Panc1 (cell line): Measurements from ENCODE around the gene PITX3. TPM values are rescaled to one million over a fixed set of nuclear protein-coding genes. Genes with fewer than 3 reads are reported as not detected.

Experiments
- ATAC-seq: fragments of 200-7000 bp; cut with Tn5 transposase; 2 replicates; pipeline ENCODE4 v1.9.1; 2020; ENCODE audit warnings: mild to moderate bottlenecking, moderate library complexity
- BruUV-seq: library from RNA; stranded (reverse); fragments of 400-500 nt; replicated peaks from 2 replicates; lab custom pipeline; 2021; lab: Mats Ljungman, UMichigan
- CTCF ChIA-PET: fragments of 300-600 bp; sonication (Branson Sonifier 250); formaldehyde crosslinking; loops from one replicate; lab custom pipeline; 2022; ENCODE audit warnings: antibody characterized with exemption; lab: Charles Lee
- POLR2A ChIA-PET: fragments of 300-600 bp; sonication (Branson Sonifier 250); formaldehyde crosslinking; loops from one replicate; lab custom pipeline; 2022; ENCODE audit warnings: antibody characterized with exemption; lab: Charles Lee
- DNase-seq: peaks from one replicate; pipeline ENCODE4 v3.0.0-alpha.2; 2010; ENCODE audit warnings: low read depth, low spot score
- H3K27ac ChIP-seq: 2 replicates; pipeline ENCODE4 v1.5.1; 2011; ENCODE audit warnings: mild to moderate bottlenecking, low read length, inconsistent platforms
- H3K27me3 ChIP-seq: fragments of 200-500 bp; sonication (Bioruptor generic); 2 replicates; pipeline ENCODE4 v1.6.0; 2014; ENCODE audit warnings: low read length, inconsistent platforms; ENCODE audit not compliant: control insufficient read depth, insufficient read depth
- H3K36me3 ChIP-seq: fragments of 200-500 bp; sonication (Bioruptor generic); 2 replicates; pipeline ENCODE4 v1.5.1; 2014; ENCODE audit warnings: inconsistent platforms, mild to moderate bottlenecking, low read length, moderate library complexity; ENCODE audit not compliant: control insufficient read depth, insufficient read depth
- H3K4me1 ChIP-seq: 2 replicates; pipeline ENCODE4 v1.5.1; 2011; ENCODE audit warnings: inconsistent platforms, mild to moderate bottlenecking, low read length, moderate library complexity; ENCODE audit not compliant: control insufficient read depth, insufficient read depth
- H3K4me3 ChIP-seq, 2 experiments: 2 replicates each; pipeline ENCODE4 v1.5.1; 2011 to 2012; ENCODE audit warnings: low read depth in 2 of 2, low read length in 2 of 2, mild to moderate bottlenecking in 2 of 2, inconsistent platforms in 1 of 2, moderate library complexity in 1 of 2
- H3K9me3 ChIP-seq: fragments of 200-500 bp; sonication (Bioruptor generic); 2 replicates; pipeline ENCODE4 v1.5.1; 2014; ENCODE audit warnings: low read depth, mild to moderate bottlenecking, inconsistent platforms, low read length, moderate library complexity; ENCODE audit not compliant: control insufficient read depth, insufficient read depth
- POLR2AphosphoS5 ChIP-seq: IDR thresholded peaks from 2 replicates; pipeline ENCODE4 v1.6.1; 2012; ENCODE audit warnings: mild to moderate bottlenecking, low read depth, low read length, moderate library complexity
- SIN3A ChIP-seq: IDR thresholded peaks from 2 replicates; pipeline ENCODE4 v1.6.1; 2012; ENCODE audit warnings: low read depth, mild to moderate bottlenecking, low read length, moderate library complexity, borderline replicate concordance; ENCODE audit not compliant: insufficient read depth
- TCF7L2 ChIP-seq: IDR thresholded peaks from 2 replicates; pipeline ENCODE4 v1.6.1; 2011; ENCODE audit warnings: mild to moderate bottlenecking, low read depth, low read length, inconsistent platforms
- in situ Hi-C: cut with HindIII; loops from 2 replicates; pipeline ENCODE4 v1.10.0; 2016; ENCODE audit warnings: low sequenced_read_pairs, low pct_unique_long_range_greater_than_20kb
- intact Hi-C: fragments of 100-400 bp; cut with micrococcal nuclease; formaldehyde crosslinking; loops from one replicate; pipeline ENCODE4 v1.10.0; 2022; ENCODE audit not compliant: unreplicated experiment
- total RNA-seq: library from RNA; stranded (reverse); gene quantifications from one replicate; pipeline ENCODE4 v1.2.1, GENCODE V29; 2021; ENCODE audit not compliant: unreplicated experiment
- TF ChIP-seq, protein P1 (sequence below): fragments of 450-650 bp; IDR thresholded peaks from 2 replicates; pipeline ENCODE4 v1.5.1; 2017; ENCODE audit warnings: mild to moderate bottlenecking
- TF ChIP-seq, protein P2 (sequence below), 2 experiments: IDR thresholded peaks; 2 replicates each; pipeline ENCODE4 v1.6.1; 2011 to 2012; ENCODE audit warnings: low read depth in 2 of 2, control low read depth in 1 of 2, low read length in 1 of 2, mild to moderate bottlenecking in 1 of 2, moderate library complexity in 1 of 2; ENCODE audit not compliant: insufficient read depth in 1 of 2

Gene PITX3
- total RNA-seq, 1 experiment from 2014 or later = 0.49 TPM

DNA sequence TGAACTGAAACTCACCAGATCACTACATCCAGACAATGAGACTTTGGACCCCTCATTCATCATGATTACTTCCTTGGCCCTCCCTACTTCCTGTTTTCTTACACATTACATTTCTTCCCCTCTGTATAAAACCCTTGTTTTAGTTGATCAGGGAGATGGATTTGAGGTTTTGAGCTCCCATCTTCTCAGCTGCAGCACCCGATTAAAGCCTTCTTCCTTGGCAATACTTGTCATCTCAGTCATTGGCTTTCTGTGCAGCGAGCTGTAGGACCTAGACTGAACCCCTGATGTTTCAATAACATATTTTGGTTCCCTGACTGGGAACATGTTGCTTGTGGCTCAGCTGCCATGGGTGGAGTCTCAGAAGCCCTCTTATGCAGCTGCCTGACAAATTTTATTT is 56.0 kb downstream of the PITX3 start:
- ChIA-PET CTCF (no interaction called here), POLR2A (no interaction called here)
- H3K4me1 ChIP-seq = no peaks in the 10 kb centered on the region
- no peak for TF ChIP-seq TCF7L2
- TF ChIP-seq POLR2AphosphoS5 = no peak
- TF ChIP-seq, protein P1, sequence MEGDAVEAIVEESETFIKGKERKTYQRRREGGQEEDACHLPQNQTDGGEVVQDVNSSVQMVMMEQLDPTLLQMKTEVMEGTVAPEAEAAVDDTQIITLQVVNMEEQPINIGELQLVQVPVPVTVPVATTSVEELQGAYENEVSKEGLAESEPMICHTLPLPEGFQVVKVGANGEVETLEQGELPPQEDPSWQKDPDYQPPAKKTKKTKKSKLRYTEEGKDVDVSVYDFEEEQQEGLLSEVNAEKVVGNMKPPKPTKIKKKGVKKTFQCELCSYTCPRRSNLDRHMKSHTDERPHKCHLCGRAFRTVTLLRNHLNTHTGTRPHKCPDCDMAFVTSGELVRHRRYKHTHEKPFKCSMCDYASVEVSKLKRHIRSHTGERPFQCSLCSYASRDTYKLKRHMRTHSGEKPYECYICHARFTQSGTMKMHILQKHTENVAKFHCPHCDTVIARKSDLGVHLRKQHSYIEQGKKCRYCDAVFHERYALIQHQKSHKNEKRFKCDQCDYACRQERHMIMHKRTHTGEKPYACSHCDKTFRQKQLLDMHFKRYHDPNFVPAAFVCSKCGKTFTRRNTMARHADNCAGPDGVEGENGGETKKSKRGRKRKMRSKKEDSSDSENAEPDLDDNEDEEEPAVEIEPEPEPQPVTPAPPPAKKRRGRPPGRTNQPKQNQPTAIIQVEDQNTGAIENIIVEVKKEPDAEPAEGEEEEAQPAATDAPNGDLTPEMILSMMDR = no peak
- TF ChIP-seq SIN3A = no peak
- TF ChIP-seq, protein P2, sequence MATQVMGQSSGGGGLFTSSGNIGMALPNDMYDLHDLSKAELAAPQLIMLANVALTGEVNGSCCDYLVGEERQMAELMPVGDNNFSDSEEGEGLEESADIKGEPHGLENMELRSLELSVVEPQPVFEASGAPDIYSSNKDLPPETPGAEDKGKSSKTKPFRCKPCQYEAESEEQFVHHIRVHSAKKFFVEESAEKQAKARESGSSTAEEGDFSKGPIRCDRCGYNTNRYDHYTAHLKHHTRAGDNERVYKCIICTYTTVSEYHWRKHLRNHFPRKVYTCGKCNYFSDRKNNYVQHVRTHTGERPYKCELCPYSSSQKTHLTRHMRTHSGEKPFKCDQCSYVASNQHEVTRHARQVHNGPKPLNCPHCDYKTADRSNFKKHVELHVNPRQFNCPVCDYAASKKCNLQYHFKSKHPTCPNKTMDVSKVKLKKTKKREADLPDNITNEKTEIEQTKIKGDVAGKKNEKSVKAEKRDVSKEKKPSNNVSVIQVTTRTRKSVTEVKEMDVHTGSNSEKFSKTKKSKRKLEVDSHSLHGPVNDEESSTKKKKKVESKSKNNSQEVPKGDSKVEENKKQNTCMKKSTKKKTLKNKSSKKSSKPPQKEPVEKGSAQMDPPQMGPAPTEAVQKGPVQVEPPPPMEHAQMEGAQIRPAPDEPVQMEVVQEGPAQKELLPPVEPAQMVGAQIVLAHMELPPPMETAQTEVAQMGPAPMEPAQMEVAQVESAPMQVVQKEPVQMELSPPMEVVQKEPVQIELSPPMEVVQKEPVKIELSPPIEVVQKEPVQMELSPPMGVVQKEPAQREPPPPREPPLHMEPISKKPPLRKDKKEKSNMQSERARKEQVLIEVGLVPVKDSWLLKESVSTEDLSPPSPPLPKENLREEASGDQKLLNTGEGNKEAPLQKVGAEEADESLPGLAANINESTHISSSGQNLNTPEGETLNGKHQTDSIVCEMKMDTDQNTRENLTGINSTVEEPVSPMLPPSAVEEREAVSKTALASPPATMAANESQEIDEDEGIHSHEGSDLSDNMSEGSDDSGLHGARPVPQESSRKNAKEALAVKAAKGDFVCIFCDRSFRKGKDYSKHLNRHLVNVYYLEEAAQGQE (IDR thresholded peaks at IDR 0.05; ENCODE audit: insufficient read depth in 1 of 2, low read depth in 2 of 2, low read length in 1 of 2) = no peak
- no peaks in the 10 kb centered on the region for H3K36me3 ChIP-seq
- intact Hi-C loops = no loop called here
- H3K27me3 ChIP-seq = no peaks in the 10 kb centered on the region
- no peak overlapping the region for H3K27ac ChIP-seq
- BruUV-seq = no TSS peak
- in situ Hi-C loops = no loop called here
- H3K4me3 ChIP-seq = no peak overlapping the region
- ATAC-seq = no peak
- no peak for DNase-seq
- no peaks in the 10 kb centered on the region for H3K9me3 ChIP-seq

DNA sequence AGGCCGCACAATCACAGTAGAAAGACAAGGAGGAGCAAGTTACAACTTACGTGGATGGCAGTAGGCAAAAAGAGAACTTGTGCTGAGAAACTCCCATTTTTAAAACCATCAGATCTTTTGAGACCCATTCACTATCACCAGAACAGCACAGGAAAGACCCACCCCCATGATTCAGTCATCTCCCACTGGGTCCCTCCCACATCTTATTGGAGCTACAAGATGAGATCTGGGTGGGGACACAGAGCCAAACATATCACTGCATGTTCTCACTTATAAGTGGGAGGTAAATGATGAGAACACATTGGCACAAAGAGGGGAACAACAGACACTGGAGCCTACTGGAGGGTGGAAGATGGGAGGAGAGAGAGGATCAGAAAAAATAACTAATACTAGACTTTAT is 56.7 kb downstream of the PITX3 start:
- TF ChIP-seq POLR2AphosphoS5 = no peak
- no peak for TF ChIP-seq SIN3A
- TF ChIP-seq TCF7L2 = no peak
- TF ChIP-seq, protein P2 (IDR thresholded peaks at IDR 0.05; ENCODE audit: insufficient read depth in 1 of 2, low read depth in 2 of 2, low read length in 1 of 2) = no peak
- TF ChIP-seq, protein P1 = no peak
- intact Hi-C loops = no loop called here
- no peaks in the 10 kb centered on the region for H3K36me3 ChIP-seq
- POLR2A ChIA-PET = no interaction called here
- no peak for DNase-seq
- CTCF ChIA-PET = no interaction called here
- no peaks in the 10 kb centered on the region for H3K4me1 ChIP-seq
- no peak overlapping the region for H3K27ac ChIP-seq
- no TSS peak for BruUV-seq
- H3K4me3 ChIP-seq = no peak overlapping the region
- no peaks in the 10 kb centered on the region for H3K27me3 ChIP-seq
- no peak for ATAC-seq
- in situ Hi-C loops = no loop called here
- H3K9me3 ChIP-seq = no peaks in the 10 kb centered on the region

Other genes starting within 250 kb of the PITX3 start
- 30.6 TPM for gene ARMH3, start 185.3 kb downstream of the PITX3 start, total RNA-seq
- 34.5 TPM for gene HPS6, start 176.2 kb downstream of the PITX3 start, total RNA-seq
- 87.6 TPM for gene LDB1, start 121.1 kb downstream of the PITX3 start, total RNA-seq
- gene PPRC1, start 108.5 kb downstream of the PITX3 start, total RNA-seq = 87.9 TPM
- gene NOLC1, start 89.1 kb downstream of the PITX3 start, total RNA-seq = 182 TPM
- gene ELOVL3, start 15.2 kb downstream of the PITX3 start, total RNA-seq = 1.2 TPM
- 65.0 TPM for gene GBF1, start 4.0 kb upstream of the PITX3 start, total RNA-seq
- gene NFKB2, start 154.2 kb upstream of the PITX3 start, total RNA-seq = 105 TPM
- 2.4 TPM for gene PSD, start 177.3 kb upstream of the PITX3 start, total RNA-seq
- gene FBXL15, start 179.3 kb upstream of the PITX3 start, total RNA-seq = 7.9 TPM
- gene CUEDC2, start 191.1 kb upstream of the PITX3 start, total RNA-seq = 79.3 TPM
- 0.21 TPM for gene C10orf95, start 210.0 kb upstream of the PITX3 start, total RNA-seq